ENCODE results near the gene GTF3C5. TPM values are rescaled to one million over a fixed set of nuclear protein-coding genes. Genes with fewer than 3 reads are reported as not detected.

Gene GTF3C5
- total RNA-seq, 6 experiments from 2014 or later: 18.4 to 30.5 (median 19.8) TPM

DNA sequence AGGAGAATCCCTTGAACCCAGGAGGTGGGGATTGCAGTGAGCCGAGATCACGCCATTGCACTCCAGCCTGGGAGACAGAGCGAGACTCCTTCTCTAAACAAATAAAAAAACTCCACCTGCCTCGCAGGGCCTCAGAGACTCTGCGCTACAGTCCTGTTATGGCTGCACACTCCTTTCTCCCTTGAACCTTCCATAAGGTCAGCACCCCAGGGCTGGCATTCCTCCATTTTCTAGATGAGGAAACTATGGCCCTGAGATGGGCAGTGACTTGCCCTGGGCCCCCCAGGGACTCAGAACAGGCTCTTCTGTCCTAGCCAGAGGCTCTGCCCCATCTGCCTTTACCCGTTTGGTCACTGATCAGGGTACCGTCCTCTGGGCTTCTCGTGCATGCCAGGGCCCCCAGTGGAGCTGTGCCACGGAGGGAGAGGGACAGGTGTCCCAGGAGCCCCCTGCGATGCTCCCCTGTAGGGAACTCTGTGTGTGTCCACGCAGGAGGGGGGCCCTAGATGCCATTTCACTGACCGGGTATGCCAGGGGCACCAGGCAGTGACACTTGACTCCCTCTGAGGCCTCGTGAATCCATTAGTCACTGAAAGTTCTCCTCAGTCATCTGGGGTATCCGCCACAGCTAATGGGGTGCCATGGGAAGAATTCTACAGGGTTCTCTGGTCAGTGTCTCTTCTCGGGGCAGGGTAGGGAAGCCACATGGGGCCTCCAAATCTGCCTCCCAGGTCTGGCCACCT is 74.1 kb downstream of the GTF3C5 start:
- Histone ChIP-seq H3K36me3 (peaks cover 6 to 31% (median 22%) of the 10 kb centered on the region in 4 donors), H3K27ac (no peak overlapping the region), H3K27me3 (no peaks in the 10 kb centered on the region), H3K4me3 (no peak overlapping the region), H3K9me3 (no peaks in the 10 kb centered on the region), H3K4me1 (no peaks in the 10 kb centered on the region)
- ATAC-seq (no peak), DNase-seq (peak in 2 of 3 donors; percentile 12 to 49)
- TF ChIP-seq, protein P1, sequence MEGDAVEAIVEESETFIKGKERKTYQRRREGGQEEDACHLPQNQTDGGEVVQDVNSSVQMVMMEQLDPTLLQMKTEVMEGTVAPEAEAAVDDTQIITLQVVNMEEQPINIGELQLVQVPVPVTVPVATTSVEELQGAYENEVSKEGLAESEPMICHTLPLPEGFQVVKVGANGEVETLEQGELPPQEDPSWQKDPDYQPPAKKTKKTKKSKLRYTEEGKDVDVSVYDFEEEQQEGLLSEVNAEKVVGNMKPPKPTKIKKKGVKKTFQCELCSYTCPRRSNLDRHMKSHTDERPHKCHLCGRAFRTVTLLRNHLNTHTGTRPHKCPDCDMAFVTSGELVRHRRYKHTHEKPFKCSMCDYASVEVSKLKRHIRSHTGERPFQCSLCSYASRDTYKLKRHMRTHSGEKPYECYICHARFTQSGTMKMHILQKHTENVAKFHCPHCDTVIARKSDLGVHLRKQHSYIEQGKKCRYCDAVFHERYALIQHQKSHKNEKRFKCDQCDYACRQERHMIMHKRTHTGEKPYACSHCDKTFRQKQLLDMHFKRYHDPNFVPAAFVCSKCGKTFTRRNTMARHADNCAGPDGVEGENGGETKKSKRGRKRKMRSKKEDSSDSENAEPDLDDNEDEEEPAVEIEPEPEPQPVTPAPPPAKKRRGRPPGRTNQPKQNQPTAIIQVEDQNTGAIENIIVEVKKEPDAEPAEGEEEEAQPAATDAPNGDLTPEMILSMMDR (IDR thresholded peaks at IDR 0.05): no peak
- TF ChIP-seq POLR2A (IDR thresholded peaks at IDR 0.05): no peak
- intact Hi-C loops (cut with DNase I): loop anchor here (5.0 kb wide), 1 partner anchor 37 kb away; no protein-coding TSS in a partner anchor
- WGBS (ENCODE audit: insufficient coverage, low coverage, low lambda C conversion rate, missing lambda C conversion rate): 96% methylated on average over 5 of the region's 15 CpGs

DNA sequence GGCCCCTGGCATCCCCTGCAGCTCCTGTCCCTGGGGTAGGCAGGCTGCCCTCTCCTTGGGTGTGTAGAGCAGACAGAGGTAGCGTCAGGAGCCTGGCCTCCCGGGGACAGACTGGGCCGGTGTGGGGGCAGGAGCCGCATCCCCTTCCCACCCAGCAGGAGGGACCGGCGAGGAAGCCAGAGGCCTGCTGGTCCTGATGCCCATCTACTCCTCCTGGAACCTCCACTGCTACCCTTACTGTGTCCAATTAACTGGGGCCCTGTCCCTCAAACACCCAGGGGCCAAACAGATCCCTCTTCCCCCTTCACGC is 74.6 kb downstream of the GTF3C5 start:
- no peak for TF ChIP-seq POLR2A (IDR thresholded peaks at IDR 0.05)
- TF ChIP-seq, protein P1 (IDR thresholded peaks at IDR 0.05): no peak
- peaks cover 3 to 28% (median 20%) of the 10 kb centered on the region in 4 donors for H3K36me3 ChIP-seq
- no CpG with 5 or more reads among the region's 7 CpGs for WGBS (ENCODE audit: insufficient coverage, low coverage, low lambda C conversion rate, missing lambda C conversion rate)
- H3K27me3 ChIP-seq: no peaks in the 10 kb centered on the region
- DNase-seq (peak; percentile 18 to 51 (median 43)), ATAC-seq (no peak)
- intact Hi-C loops (cut with DNase I): no loop called here
- H3K4me1 ChIP-seq: no peaks in the 10 kb centered on the region
- no peaks in the 10 kb centered on the region for H3K9me3 ChIP-seq
- H3K27ac ChIP-seq: no peak overlapping the region
- H3K4me3 ChIP-seq: no peak overlapping the region

DNA sequence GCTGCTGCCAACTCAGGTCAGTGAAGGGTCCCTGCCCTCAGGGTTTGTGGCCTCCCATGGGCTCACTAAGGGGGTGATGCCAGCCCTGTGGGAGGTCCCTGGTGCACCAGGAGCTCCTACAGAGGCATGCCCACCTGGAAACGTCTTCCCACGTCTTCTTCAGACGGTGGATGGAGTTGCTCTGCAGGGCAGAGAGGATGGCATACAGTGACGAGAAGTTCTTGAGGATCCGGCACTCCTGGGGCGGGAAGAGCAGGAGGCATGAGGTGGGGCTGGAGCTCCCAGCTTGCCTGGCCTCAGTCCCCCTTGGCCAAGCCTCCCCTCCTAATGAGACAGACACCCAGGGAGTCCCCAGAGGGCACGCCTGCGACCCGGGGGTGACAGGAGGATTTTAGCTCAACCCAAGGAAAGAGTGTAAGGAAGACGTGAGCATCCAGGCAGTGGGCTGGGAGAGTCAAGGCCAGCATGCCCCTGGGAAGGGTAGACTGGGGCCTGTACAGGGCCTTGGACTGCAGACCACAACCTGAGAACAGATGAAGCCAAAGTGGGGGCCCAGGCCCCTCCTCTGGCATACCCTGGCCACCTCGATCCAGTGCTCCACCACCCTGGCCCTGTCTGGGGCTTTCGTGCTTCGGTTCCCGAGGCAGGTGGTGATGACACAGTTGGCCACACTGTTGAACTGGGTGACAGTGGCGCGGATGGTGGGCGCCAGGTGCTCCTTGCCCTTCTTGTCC is 75.9 kb downstream of the GTF3C5 start:
- 98% methylated on average over 4 of the region's 17 CpGs for WGBS (ENCODE audit: insufficient coverage, low coverage, low lambda C conversion rate, missing lambda C conversion rate)
- peak in 2 of 3 donors; percentile 19 to 47 for DNase-seq
- Histone ChIP-seq H3K4me3 (no peak overlapping the region), H3K4me1 (no peaks in the 10 kb centered on the region), H3K36me3 (peaks cover 2 to 19% (median 14%) of the 10 kb centered on the region in 4 donors), H3K9me3 (no peaks in the 10 kb centered on the region), H3K27me3 (no peaks in the 10 kb centered on the region), H3K27ac (no peak overlapping the region)
- ATAC-seq: no peak
- TF ChIP-seq, protein P1 (IDR thresholded peaks at IDR 0.05): no peak
- no peak for TF ChIP-seq POLR2A (IDR thresholded peaks at IDR 0.05)
- intact Hi-C loops (cut with DNase I): no loop called here

- no peak for TF ChIP-seq POLR2A (IDR thresholded peaks at IDR 0.05)
- TF ChIP-seq, protein P1 (IDR thresholded peaks at IDR 0.05): no peak
- no peak for ATAC-seq
- Histone ChIP-seq H3K9me3 (no peaks in the 10 kb centered on the region), H3K36me3 (peaks cover 2 to 19% (median 9%) of the 10 kb centered on the region in 4 donors), H3K4me1 (peaks cover 0 to under 1% (median 0%) of the 10 kb centered on the region in 4 donors), H3K4me3 (no peak overlapping the region), H3K27ac (no peak overlapping the region), H3K27me3 (no peaks in the 10 kb centered on the region)
- intact Hi-C loops (cut with DNase I): no loop called here
- 100% methylated on average over 1 of the region's 13 CpGs for WGBS (ENCODE audit: insufficient coverage, low coverage, low lambda C conversion rate, missing lambda C conversion rate)
- peak; percentile 15 to 37 (median 29) for DNase-seq
Observed at GRCh38 chr9:133107245-133107722, 76.5 kb downstream of the GTF3C5 start.

Small RNA genes within 50 kb of the gene (microRNA-seq; reads per million reads assigned to microRNA genes)
- gene MIR6877: 2.3 to 9.0 reads per million in 2 donors

Small RNA genes within 50 kb of the gene (small RNA-seq; reads per million reads assigned to genes)
- gene MIR6877: 0 reads per million in 2 experiments

Other genes starting within 250 kb of the GTF3C5 start
- under 1 TPM in 2 of 6 experiments, not detected in 4; 0.12 TPM for gene AK8, start 152.7 kb upstream of the GTF3C5 start, total RNA-seq
- 1 to 10 TPM in 5 of 6 experiments, under 1 TPM in 1; 0.86 to 2.0 (median 1.3) TPM for gene SPACA9, start 152.1 kb upstream of the GTF3C5 start, total RNA-seq
- 10 to 100 TPM; 14.2 to 22.8 (median 18.3) TPM for gene TSC1, start 86.4 kb upstream of the GTF3C5 start, total RNA-seq
- gene GFI1B, start 52.3 kb upstream of the GTF3C5 start, total RNA-seq: under 1 TPM in 3 of 6 experiments, not detected in 3; 0.24 to 0.64 (median 0.39) TPM
- gene CEL, start 31.0 kb downstream of the GTF3C5 start, total RNA-seq: under 1 TPM in 4 of 6 experiments, not detected in 2; 0.19 to 0.35 (median 0.26) TPM
- gene RALGDS, start 90.2 kb downstream of the GTF3C5 start, total RNA-seq: 10 to 100 TPM in 1 of 6 experiments, 1 to 10 TPM in 5; 4.3 to 19.8 (median 5.7) TPM
- 1 to 10 TPM in 5 of 6 experiments, under 1 TPM in 1; 0.68 to 3.7 (median 1.9) TPM for gene GBGT1, start 132.9 kb downstream of the GTF3C5 start, total RNA-seq
- gene OBP2B, start 178.3 kb downstream of the GTF3C5 start, total RNA-seq: not detected
- gene ABO, start 244.2 kb downstream of the GTF3C5 start, total RNA-seq: under 1 TPM in 2 of 6 experiments, not detected in 4; 0.06 to 0.29 TPM

All from right lobe of liver (tissue), 6 donors.